NCI-H2196 treated with DMSO at 0.1 percent for 48 hours (cell line): ENCODE measurements around the gene TNNI2.

Experiments
- DNase-seq: peaks from one replicate; lab custom pipeline; 2025; ENCODE audit not compliant: unreplicated experiment; lab: John Stamatoyannopoulos, UW

TNNI2 gene

GRCh38 chr11:1820463-1821325 lies 18.1 kb upstream of the TNNI2 start:
- no peak for DNase-seq

- DNase-seq, result no peak
Measured at GRCh38 chr11:1821562-1821961, 17.2 kb upstream of the TNNI2 start.

- DNase-seq, result no peak
Measured at GRCh38 chr11:1822648-1823375, 16.0 kb upstream of the TNNI2 start.

DNA sequence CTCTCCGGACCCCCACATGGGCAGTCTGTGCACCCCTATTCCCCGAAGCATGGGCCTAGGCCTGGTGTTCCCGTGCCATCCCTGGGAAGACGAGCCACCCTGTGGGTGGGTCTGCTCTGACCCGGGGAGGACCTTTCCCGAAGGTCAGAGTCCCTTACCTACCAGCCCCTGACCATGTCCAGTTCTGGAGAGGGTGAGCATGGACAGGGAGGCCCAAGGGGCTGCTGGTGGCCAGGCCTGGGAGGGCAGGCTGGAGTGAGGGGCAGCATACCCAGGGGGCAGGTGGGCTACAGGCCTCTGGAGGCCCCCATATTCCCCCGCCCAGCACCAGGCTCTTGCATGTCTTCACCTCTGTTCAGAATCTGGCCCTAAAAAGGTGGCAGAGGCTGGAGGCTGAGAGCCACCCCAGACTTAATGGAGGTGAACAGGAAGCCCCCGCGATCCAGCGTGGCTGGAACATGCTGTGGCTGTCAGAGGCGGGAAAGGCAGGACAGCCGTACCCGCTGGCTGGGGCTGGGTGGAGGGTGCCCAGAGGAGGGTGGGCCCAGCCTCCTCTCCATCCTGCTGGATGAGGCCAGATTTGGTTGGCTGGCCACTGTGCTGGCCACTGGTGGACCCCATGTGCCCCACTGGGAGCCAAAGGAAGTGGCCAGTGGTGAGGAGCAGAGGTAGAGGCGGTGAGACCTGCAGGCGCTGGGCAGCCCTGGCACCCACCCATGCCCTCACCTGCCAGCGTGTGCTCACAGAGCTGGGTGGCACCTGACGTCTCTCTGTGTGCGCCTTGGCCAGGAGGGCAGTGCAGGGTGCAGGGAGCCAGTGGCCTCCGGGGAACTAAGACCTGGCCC lies 15.2 kb upstream of the TNNI2 start:
- DNase-seq, result no peak

DNA sequence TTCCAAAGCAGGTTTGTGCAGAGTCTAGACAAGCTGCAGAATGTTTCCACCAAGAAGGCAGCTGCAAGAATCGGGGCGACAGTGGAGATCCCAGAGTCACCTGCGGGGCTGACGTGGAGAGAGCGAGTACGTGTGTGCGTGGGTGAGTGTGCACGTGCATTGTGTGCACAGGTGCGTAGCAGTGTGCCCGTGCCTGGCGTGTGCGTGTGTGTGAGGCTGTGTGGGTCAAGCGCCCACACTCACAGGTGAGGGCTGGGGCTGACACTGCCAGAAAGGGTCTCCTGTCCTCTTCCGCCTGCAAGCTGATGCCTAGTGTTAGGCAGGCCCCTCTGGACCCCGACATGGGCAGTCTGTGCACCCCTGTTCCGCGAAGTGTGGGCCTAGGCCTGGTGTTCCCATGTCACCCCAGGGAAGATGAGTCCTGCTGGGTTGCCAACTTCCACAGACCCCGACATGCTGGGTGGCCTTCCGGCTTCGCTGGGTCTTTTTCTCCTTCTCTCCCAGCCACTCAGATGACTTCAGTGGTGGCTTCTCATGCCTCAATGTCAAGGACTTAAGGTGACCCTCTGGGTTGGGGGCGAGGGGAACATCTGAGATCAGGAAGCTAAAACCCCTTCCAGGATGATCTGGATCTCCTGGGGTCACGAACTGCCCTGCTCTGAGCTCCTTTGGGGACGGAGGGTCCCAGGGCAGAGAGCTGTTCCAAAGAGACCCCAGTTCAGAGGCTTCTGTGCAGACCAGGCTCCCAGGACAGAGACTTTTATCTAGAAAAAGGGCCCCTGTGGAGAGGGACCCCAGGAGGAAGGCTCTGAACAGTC lies 14.4 kb upstream of the TNNI2 start:
- no peak for DNase-seq

DNA sequence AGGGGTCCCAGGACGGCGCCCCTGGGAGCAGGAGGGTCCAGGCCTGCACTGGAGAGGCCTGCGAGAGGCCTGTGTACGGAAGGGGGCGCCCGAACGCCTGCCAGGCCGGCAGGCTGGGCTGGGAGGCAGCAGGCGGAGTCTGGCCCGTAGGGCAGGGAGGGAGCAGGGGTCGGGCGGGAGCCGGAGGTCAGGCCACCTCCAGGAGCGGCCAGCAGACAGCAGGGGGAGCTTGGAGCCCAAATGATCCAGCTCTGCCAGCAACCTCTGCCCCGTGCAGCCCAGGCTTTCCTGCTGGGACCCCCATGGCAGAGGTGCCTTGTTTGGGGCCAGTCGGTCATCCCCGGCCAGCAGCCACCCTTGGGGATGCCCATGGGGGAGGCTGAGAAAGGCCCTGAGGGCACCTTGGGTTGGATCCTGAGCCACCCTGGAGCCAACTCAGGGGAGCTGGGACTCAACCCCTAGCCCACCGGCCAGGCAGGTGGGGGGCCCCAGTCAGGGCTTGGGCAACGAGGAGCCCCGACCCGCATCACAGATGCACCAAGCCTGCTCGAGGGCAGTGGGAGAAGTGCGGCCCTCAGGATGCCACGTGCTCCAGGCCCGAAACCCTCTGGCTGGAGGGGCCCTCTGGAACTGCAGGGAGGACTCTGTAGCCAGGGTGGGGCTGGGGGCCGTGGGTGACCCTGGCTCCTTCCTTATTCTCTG lies 13.6 kb upstream of the TNNI2 start:
- no peak for DNase-seq

DNA sequence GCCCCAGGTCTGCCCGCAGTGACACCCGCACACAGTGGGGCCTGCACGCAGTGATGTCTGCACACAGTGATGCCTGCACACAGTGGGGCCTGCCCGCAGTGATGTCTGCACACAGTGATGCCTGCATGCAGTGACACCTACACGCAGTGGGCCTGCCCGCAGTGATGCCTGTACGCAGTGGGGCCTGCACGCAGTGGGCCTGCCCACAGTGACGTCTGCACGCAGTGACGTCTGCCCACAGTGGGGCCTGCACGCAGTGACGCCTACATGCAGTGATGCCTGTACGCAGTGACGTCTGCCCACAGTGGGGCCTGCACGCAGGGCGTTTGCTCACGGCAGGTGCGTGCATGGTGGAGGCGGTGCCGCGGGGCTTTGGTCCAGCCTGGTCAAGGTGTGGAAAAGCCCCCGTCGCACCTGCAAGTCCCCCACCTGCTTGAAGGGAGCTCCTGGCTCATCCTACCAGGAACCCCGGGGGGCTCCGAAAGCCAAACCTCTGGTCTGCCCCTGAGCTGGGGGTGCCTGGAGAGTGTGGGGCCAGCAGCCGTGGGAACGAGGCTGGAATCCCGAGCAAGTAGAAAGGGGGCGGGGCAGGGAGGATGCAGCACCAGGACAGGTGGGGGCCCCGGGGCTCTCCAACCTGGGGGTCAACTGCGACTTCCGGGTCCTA lies 12.9 kb upstream of the TNNI2 start:
- no peak for DNase-seq

- DNase-seq, result no peak
Measured at GRCh38 chr11:1826552-1827094, 12.2 kb upstream of the TNNI2 start.

GRCh38 chr11:1827095-1827813 lies 11.5 kb upstream of the TNNI2 start:
- peak; percentile 33 for DNase-seq

GRCh38 chr11:1827931-1828330 lies 10.8 kb upstream of the TNNI2 start:
- no peak for DNase-seq

DNA sequence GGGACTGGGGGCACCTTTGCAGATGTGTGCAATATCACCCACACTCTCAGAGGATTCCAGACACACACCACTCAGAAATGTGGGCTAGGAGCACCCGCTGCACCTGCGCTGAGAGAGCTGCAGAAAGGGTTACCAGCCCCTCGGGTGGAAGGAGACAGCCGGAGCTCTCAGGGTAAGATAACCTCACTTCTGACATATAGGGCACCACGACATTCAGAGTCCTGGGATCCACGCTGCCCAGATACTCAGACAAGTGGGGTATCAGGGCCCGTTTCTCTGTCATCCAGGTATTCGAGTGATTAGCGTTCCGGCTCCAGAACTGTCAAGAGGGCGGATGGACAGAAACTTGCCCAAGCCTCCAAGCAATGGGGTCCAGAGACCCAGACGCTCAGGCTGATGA lies 10.2 kb upstream of the TNNI2 start:
- no peak for DNase-seq

DNA sequence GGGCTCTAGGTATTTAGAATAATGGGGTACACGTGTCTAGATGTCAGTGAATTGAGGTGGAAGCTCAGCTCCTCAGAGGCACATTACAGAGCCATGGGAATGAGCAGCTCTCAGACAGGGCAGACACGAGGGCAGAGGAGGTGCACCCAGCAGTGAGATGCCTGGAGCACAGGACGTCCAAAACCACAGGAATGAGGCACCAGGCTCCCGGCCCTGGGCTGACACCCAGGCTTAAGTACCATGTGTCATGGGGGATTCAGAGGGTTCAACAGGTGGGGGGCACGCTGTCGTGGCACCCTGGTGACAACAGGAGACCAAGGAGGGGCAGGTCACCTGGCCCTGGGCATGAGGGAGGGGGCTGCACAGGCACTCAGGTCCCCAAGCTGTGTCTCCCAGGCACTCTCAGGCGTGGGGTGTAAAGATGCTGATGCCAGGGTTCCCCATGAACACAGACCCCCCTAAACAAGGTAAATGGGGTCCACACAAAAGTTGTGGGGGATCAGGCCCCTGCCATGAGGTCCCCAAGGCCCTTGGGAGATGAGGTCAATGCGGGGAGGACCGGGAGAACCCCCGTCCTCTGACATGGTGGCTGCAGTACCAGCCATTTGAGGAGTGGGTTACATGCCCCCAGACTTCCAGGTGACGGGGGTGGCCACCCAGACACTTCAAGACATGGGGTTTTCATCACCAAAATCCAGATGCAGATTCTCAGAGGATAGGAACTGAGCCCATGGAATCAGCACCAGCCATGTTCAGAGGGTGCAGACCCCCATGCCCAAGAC lies 9.6 kb upstream of the TNNI2 start:
- DNase-seq, result no peak

DNA sequence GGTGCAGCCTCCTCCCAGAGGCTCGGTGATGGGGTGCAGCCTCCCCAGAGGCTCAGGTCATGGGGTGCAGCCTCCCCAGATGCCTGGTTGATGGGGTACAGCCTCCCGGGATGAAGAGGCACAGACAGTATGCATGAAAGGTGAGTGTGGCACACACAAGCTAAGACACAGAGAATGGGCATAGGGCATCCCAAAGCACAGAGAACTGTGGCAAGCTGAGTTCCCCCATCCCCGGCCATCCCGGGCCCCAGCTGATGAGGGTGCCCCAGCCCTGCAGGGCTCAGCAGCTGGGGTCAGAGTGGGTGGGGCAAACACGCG lies 8.8 kb upstream of the TNNI2 start:
- DNase-seq, result no peak

DNA sequence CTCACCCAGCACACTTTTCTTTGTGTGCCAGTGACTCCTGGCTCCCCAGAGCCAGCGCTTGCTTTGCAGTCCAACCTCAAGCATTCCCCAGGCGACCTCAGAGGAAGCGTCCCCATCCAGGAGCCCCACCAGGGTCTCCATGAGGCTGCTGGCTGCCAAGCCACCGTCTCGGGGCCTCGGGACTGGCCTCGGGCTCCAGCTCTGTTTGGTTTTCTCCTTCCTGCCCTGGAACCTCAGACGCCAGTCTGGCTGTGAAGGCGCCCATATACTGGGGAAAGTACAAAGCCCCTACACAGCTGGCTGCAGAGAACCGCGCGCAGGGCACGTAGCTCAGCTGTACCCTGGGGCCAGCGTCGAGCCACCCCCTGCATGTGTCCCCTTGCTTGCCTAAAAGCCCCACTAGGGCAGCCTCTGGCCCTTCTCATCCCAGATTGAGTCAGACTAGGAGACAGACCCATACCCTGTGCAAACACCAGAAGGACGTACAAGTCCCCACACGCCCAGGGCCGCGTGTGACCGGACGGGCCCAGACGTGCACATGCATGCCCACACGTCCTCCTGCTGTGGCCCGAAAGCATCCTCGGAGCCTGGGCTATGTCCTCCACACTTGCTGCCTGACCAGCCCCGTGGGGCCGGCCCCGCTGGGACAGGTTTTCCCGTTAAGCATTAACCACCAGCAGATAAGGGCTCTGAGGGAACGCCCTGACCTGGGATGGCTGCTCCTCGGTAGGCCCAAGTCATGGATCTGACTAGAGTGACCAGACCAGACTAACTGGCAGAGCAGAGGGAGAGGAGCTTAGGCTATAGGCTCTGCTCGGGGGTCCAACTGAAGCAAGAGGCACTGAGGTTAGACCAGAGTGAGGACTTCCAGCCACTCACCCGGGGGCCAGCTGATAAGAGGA lies 8.2 kb upstream of the TNNI2 start:
- no peak for DNase-seq

DNA sequence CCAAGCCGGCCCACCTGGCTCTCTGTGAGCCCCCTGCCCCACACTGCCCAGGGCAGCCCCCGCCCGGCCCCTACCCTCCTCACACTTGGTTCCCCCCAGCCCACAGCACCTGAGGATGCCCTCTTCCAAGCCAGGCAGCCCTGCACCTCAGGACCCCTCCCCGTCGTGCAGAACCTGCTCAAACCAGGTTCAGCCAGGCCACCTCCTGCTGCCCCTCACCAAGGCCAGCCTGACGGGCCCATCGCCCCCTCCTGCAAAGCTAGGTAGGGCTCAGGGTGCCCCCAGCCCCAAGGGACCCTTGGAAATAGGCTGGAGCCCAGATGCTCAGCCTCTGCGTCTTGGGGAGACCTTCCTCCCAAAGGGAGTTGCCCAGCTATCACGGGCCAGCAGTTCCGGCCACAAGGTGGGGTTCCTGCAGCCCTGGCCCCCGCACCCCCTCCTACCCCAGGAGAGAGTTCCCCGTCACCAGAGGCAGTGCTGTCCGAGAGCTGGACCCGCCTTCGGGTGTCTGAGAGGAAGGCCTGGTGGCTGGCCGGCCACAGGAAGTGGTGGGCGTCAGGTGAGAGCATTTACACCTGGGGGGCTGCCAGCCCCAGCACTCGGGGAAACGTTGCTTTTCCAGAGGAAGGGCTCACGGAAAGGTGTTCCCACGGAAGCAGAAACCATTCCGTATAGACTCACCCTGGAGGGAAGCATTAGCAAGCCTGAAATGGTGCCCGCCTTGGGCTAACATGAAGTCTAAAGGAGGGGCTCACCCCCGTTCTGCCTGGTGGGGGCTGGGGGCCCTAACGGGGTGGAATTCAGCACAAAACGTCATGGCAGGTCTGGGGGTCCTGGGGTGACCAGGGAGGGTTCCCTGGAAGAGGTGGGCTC lies 7.2 kb upstream of the TNNI2 start:
- DNase-seq, result no peak
